Osteoblast (primary cell): ENCODE measurements around the gene LIN7B. TPM values are rescaled to one million over a fixed set of nuclear protein-coding genes. Genes with fewer than 3 reads are reported as not detected.

Source experiments
- DNase-seq: peaks from one replicate; pipeline ENCODE4 v3.0.0; 2011; ENCODE audit warnings: low spot score, mixed read lengths; ENCODE audit not compliant: insufficient read length; ENCODE audit errors: missing footprints
- H2AFZ ChIP-seq: 2 replicates; pipeline ENCODE4 v1.6.0; 2011; ENCODE audit warnings: mild to moderate bottlenecking, low read length
- H3K27ac ChIP-seq: 2 replicates; pipeline ENCODE4 v1.5.1; 2011; ENCODE audit warnings: mild to moderate bottlenecking, low read depth, low read length, moderate library complexity
- H3K27me3 ChIP-seq: 2 replicates; pipeline ENCODE4 v1.6.0; 2012; ENCODE audit warnings: mild to moderate bottlenecking, control low read depth, inconsistent platforms, low read length, moderate library complexity; ENCODE audit not compliant: insufficient read depth
- H3K36me3 ChIP-seq: 2 replicates; pipeline ENCODE4 v1.5.1; 2011; ENCODE audit warnings: mild to moderate bottlenecking, low read length, control low read depth, moderate library complexity; ENCODE audit not compliant: insufficient read depth
- H3K4me1 ChIP-seq: 2 replicates; pipeline ENCODE4 v1.5.1; 2011; ENCODE audit warnings: mild to moderate bottlenecking, low read length, control low read depth, moderate library complexity; ENCODE audit not compliant: insufficient read depth
- H3K4me2 ChIP-seq: 2 replicates; pipeline ENCODE4 v1.6.0; 2011; ENCODE audit warnings: mild to moderate bottlenecking, low read length; ENCODE audit not compliant: insufficient read depth
- H3K4me3 ChIP-seq: fragments of 200-600 bp; sonication (generic); 3 replicates; pipeline ENCODE4 v1.5.1; 2012; ENCODE audit warnings: mild to moderate bottlenecking, low read length, inconsistent platforms; ENCODE audit not compliant: insufficient read depth
- H3K79me2 ChIP-seq: 2 replicates; pipeline ENCODE4 v1.6.0; 2012; ENCODE audit warnings: mild to moderate bottlenecking, low read length, control low read depth, inconsistent platforms; ENCODE audit not compliant: insufficient read depth
- H3K9me3 ChIP-seq: 2 replicates; pipeline ENCODE4 v1.5.1; 2011; ENCODE audit warnings: low read depth, low read length, control low read depth
- H4K20me1 ChIP-seq: 2 replicates; pipeline ENCODE4 v1.6.0; 2012; ENCODE audit warnings: mild to moderate bottlenecking, low read length, control low read depth; ENCODE audit not compliant: insufficient read depth
- CTCF ChIP-seq: IDR thresholded peaks from 2 replicates; pipeline ENCODE4 v1.5.1; 2011; ENCODE audit warnings: mild to moderate bottlenecking, low read depth, low read length, moderate library complexity; ENCODE audit errors: extremely low read depth
- total RNA-seq: library from RNA; depleted of rRNA; stranded (reverse); fragments of >200 nt; gene quantifications from 2 replicates; pipeline ENCODE4 v1.2.3, GENCODE V29; 2012

Gene LIN7B
- total RNA-seq, 1 donor, result 6.2 TPM

- H3K79me2 ChIP-seq, result peaks cover 19% of the 10 kb centered on the region
- H3K9me3 ChIP-seq, result no peaks in the 10 kb centered on the region
- peaks cover 11% of the 10 kb centered on the region for H4K20me1 ChIP-seq
- H2AFZ ChIP-seq, result no peak within 1 kb of the TSS
- no peak within 1 kb of the TSS for H3K4me2 ChIP-seq
- no peaks in the 10 kb centered on the region for H3K36me3 ChIP-seq
- no peak for TF ChIP-seq CTCF
- peaks cover 3% of the 10 kb centered on the region for H3K27me3 ChIP-seq
- no peak within 1 kb of the TSS for H3K4me3 ChIP-seq
- DNase-seq, result peak; percentile 61
- H3K27ac ChIP-seq, result no peak within 1 kb of the TSS
- H3K4me1 ChIP-seq, result peaks cover 12% of the 10 kb centered on the region
These were observed 41.0 kb downstream of the LIN7B start, which contains the start of gene HRC for GRCh38 chr19:49155005-49155819. Gene HRC (minus strand): TSS chr19:49155396. CDS start chr19:49155237, 159 bp downstream.

- H3K9me3 ChIP-seq, result no peaks in the 10 kb centered on the region
- no peak overlapping the region for H3K4me3 ChIP-seq
- no peak for TF ChIP-seq CTCF
- H4K20me1 ChIP-seq, result peaks cover 17% of the 10 kb centered on the region
- H3K27me3 ChIP-seq, result peaks cover 3% of the 10 kb centered on the region
- H3K4me2 ChIP-seq, result no peak overlapping the region
- peaks cover 23% of the 10 kb centered on the region for H3K79me2 ChIP-seq
- peaks cover 11% of the 10 kb centered on the region for H3K4me1 ChIP-seq
- H3K27ac ChIP-seq, result no peak overlapping the region
- DNase-seq, result peak; percentile 85
- H3K36me3 ChIP-seq, result no peaks in the 10 kb centered on the region
- H2AFZ ChIP-seq, result no peak overlapping the region
These were observed 41.7 kb downstream of the LIN7B start for GRCh38 chr19:49155820-49156346.

- peaks cover 3% of the 10 kb centered on the region for H3K27me3 ChIP-seq
- H3K79me2 ChIP-seq, result peaks cover 23% of the 10 kb centered on the region
- peak within 1 kb of the TSS; percentile 97 for H3K4me3 ChIP-seq
- peaks cover 21% of the 10 kb centered on the region for H4K20me1 ChIP-seq
- peaks cover 13% of the 10 kb centered on the region for H3K4me1 ChIP-seq
- H3K4me2 ChIP-seq, result peak within 1 kb of the TSS; percentile 99
- H3K9me3 ChIP-seq, result no peaks in the 10 kb centered on the region
- no peaks in the 10 kb centered on the region for H3K36me3 ChIP-seq
- no peak for TF ChIP-seq CTCF
- peak; percentile 98 for DNase-seq
- peak within 1 kb of the TSS; percentile 78 for H3K27ac ChIP-seq
- H2AFZ ChIP-seq, result peak within 1 kb of the TSS; percentile 85
These were observed 43.5 kb downstream of the LIN7B start, which contains the start of gene TRPM4 for GRCh38 chr19:49157445-49158224. Gene TRPM4 (plus strand): TSS chr19:49157792. CDS start chr19:49157867, 75 bp downstream.
